WTC11 (cell line): Measurements from ENCODE around the gene FFAR2.
"Not testable (repeated sequence)": the region's sequence is repeated elsewhere in the genome, so short reads cannot be mapped to it uniquely, and the experiment has no call there.

Experiments
- CBFB ChIP-seq: sonication (generic); formaldehyde crosslinking; IDR thresholded peaks from 2 replicates; pipeline ENCODE4 v1.8.1; 2022; ENCODE audit warnings: mild to moderate bottlenecking, low read depth, missing genetic modification reagents
- CREB1 ChIP-seq: sonication (generic); formaldehyde crosslinking; IDR thresholded peaks from 2 replicates; pipeline ENCODE4 v1.8.0; 2023; ENCODE audit warnings: mild to moderate bottlenecking, missing genetic modification reagents
- TEAD4 ChIP-seq: sonication (generic); formaldehyde crosslinking; IDR thresholded peaks from 2 replicates; pipeline ENCODE4 v1.8.0; 2022; ENCODE audit warnings: mild to moderate bottlenecking, missing genetic modification reagents
- TF ChIP-seq, protein P1 (sequence below): fragments of 200-600 bp; IDR thresholded peaks from 2 replicates; pipeline ENCODE4 v1.8.0; 2022; ENCODE audit warnings: antibody characterized with exemption

DNA sequence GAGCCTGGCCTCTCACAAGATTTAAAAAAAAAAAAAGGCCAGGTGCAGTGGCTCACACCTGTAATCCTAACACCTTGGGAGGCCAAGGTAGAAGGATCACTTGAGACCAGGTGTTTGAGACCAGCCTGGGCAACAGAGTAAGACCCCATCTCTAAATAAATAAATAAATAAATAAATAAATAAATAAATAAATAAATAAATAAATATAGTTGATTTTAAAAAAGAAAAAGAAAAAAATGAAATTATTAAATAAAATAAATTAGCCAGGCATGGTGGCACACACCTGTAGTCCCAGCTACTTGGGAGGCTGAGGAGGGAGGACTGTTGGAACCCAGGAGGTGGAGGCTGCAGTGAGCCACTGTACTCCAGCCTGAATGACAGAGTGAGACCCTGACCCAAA lies 13.7 kb downstream of the FFAR2 start:
- TF ChIP-seq, protein P1, sequence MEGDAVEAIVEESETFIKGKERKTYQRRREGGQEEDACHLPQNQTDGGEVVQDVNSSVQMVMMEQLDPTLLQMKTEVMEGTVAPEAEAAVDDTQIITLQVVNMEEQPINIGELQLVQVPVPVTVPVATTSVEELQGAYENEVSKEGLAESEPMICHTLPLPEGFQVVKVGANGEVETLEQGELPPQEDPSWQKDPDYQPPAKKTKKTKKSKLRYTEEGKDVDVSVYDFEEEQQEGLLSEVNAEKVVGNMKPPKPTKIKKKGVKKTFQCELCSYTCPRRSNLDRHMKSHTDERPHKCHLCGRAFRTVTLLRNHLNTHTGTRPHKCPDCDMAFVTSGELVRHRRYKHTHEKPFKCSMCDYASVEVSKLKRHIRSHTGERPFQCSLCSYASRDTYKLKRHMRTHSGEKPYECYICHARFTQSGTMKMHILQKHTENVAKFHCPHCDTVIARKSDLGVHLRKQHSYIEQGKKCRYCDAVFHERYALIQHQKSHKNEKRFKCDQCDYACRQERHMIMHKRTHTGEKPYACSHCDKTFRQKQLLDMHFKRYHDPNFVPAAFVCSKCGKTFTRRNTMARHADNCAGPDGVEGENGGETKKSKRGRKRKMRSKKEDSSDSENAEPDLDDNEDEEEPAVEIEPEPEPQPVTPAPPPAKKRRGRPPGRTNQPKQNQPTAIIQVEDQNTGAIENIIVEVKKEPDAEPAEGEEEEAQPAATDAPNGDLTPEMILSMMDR, result not testable (repeated sequence)
- TF ChIP-seq CREB1, CBFB, TEAD4 (CRISPR knock-in tag): not testable (repeated sequence)
